B cell (primary cell): ENCODE measurements around the gene ADAMTS16. TPM values are rescaled to one million over a fixed set of nuclear protein-coding genes. Genes with fewer than 3 reads are reported as not detected.

ENCODE experiments used
- ATAC-seq: fragments of 200-7000 bp; cut with Tn5 transposase; one replicate; pipeline ENCODE4 v1.10.0; 2021; ENCODE audit warnings: low read depth, mild to moderate bottlenecking, moderate number of reproducible peaks, moderate library complexity
- CTCF ChIA-PET: fragments of 350-600 bp; sonication (Branson Sonifier 250); formaldehyde crosslinking; loops from one replicate; lab custom pipeline; 2021; ENCODE audit warnings: antibody characterized with exemption, inconsistent platforms; lab: Charles Lee
- POLR2A ChIA-PET: fragments of 350-600 bp; sonication (Branson Sonifier 250); formaldehyde crosslinking; loops from one replicate; lab custom pipeline; 2021; ENCODE audit warnings: antibody characterized with exemption; lab: Charles Lee
- DNase-seq: peaks from one replicate; pipeline ENCODE4 v3.0.0; 2013
- H2AFZ ChIP-seq: 2 replicates; pipeline ENCODE4 v1.6.1; 2012; ENCODE audit warnings: mild to moderate bottlenecking, low read depth, low read length; ENCODE audit not compliant: insufficient read depth, poor library complexity, severe bottlenecking
- H3K27ac ChIP-seq, 2 donors: 1 replicate in 1 of 2; 2 replicates in 1 of 2; pipeline ENCODE4 v1.5.1; 2012 to 2013; ENCODE audit warnings: low read length in 2 of 2, mild to moderate bottlenecking in 2 of 2, moderate library complexity in 1 of 2
- H3K27me3 ChIP-seq, 4 experiments: fragments of 200-600 bp in 1 of 4; sonication (generic) in 1 of 4; replicated peaks in 1 of 4; 1 replicate in 2 of 4; 2 replicates in 2 of 4; pipeline versions ENCODE4 v1.6.1 to v1.7.0; 2013 to 2016; ENCODE audit warnings: low read length in 3 of 4, mild to moderate bottlenecking in 2 of 4, mixed read lengths in 1 of 4, moderate library complexity in 1 of 4; ENCODE audit not compliant: insufficient read depth in 4 of 4, control insufficient read depth in 3 of 4; ENCODE audit errors: control extremely low read depth in 1 of 4
- H3K36me3 ChIP-seq, 2 experiments: replicated peaks in 1 of 2; 1 replicate in 1 of 2; 2 replicates in 1 of 2; pipeline versions ENCODE4 v1.6.1 to v1.7.1; 2013; ENCODE audit warnings: low read length in 1 of 2; ENCODE audit not compliant: insufficient read depth in 2 of 2, control insufficient read depth in 1 of 2; ENCODE audit errors: control extremely low read depth in 1 of 2, extremely low read depth in 1 of 2
- H3K4me1 ChIP-seq, 2 donors: fragments of 200-600 bp in 1 of 2; sonication (generic) in 1 of 2; 1 replicate in 1 of 2; 2 replicates in 1 of 2; pipeline versions ENCODE4 v1.5.1 to v1.6.1; 2013 to 2017; ENCODE audit warnings: low read length in 2 of 2; ENCODE audit not compliant: control insufficient read depth in 2 of 2, insufficient read depth in 2 of 2
- H3K4me2 ChIP-seq: replicated peaks from 2 replicates; pipeline ENCODE3; 2012; ENCODE audit warnings: mild to moderate bottlenecking, low read depth, low read length; ENCODE audit not compliant: poor library complexity, severe bottlenecking
- H3K4me3 ChIP-seq, 5 experiments: fragments of 200-600 bp in 1 of 5; sonication (generic) in 1 of 5; 1 replicate in 3 of 5; 2 replicates in 2 of 5; pipeline versions ENCODE4 v1.5.1 to v1.7.0; 2011 to 2016; ENCODE audit warnings: low read length in 4 of 5, mild to moderate bottlenecking in 4 of 5, low read depth in 2 of 5, control low read depth in 1 of 5, moderate library complexity in 1 of 5; ENCODE audit not compliant: insufficient read depth in 1 of 5; ENCODE audit errors: control extremely low read depth in 1 of 5, extremely low read depth in 1 of 5
- H3K79me2 ChIP-seq: fragments of 200-600 bp; sonication (generic); one replicate; pipeline ENCODE4 v1.6.0; 2016; ENCODE audit warnings: low read length; ENCODE audit not compliant: control insufficient read depth, insufficient read depth
- H3K9ac ChIP-seq: fragments of 200-600 bp; sonication (generic); 2 replicates; pipeline ENCODE4 v1.6.1; 2017; ENCODE audit warnings: mild to moderate bottlenecking, low read length, moderate library complexity
- H3K9me3 ChIP-seq, 3 donors: one replicate each; pipeline versions ENCODE4 v1.6.1 to v1.7.1; 2013; ENCODE audit warnings: low read length in 2 of 3; ENCODE audit not compliant: control insufficient read depth in 2 of 3, insufficient read depth in 1 of 3; ENCODE audit errors: control extremely low read depth in 1 of 3
- H4K20me1 ChIP-seq: 2 replicates; pipeline ENCODE4 v1.6.0; 2012; ENCODE audit warnings: mild to moderate bottlenecking, low read length; ENCODE audit not compliant: insufficient read depth, control insufficient read depth, poor library complexity, severe bottlenecking
- H3K27ac Mint-ChIP-seq: one replicate; pipeline ENCODE4 v1.8.0; 2021; ENCODE audit warnings: mixed read lengths
- H3K27me3 Mint-ChIP-seq: one replicate; pipeline ENCODE4 v1.8.0; 2021; ENCODE audit warnings: mixed read lengths
- H3K4me1 Mint-ChIP-seq: one replicate; pipeline ENCODE4 v1.8.0; 2021; ENCODE audit warnings: mixed read lengths
- H3K4me3 Mint-ChIP-seq: one replicate; pipeline ENCODE4 v1.8.0; 2021; ENCODE audit warnings: mixed read lengths
- H3K9me3 Mint-ChIP-seq: one replicate; pipeline ENCODE4 v1.8.0; 2022; ENCODE audit warnings: mixed read lengths; ENCODE audit not compliant: insufficient read depth
- CTCF ChIP-seq: fragments of 200-600 bp; IDR thresholded peaks from one replicate; pipeline ENCODE4 v1.8.0; 2022; ENCODE audit warnings: antibody characterized with exemption, mild to moderate bottlenecking
- EZH2 ChIP-seq: IDR thresholded peaks from 2 replicates; pipeline ENCODE4 v1.6.1; 2012; ENCODE audit warnings: borderline replicate concordance, low read depth, mild to moderate bottlenecking, moderate library complexity, low read length; ENCODE audit not compliant: insufficient read depth, poor library complexity, severe bottlenecking
- WGBS: methylation state at CpG from one replicate; pipeline ENCODE4 v1.1.5; 2013; ENCODE audit warnings: missing lambda C conversion rate; ENCODE audit not compliant: insufficient coverage; 5-methylcytosine and 5-hydroxymethylcytosine counted together
- intact Hi-C: fragments of 100-400 bp; cut with micrococcal nuclease; formaldehyde crosslinking; loops from one replicate; pipeline ENCODE4 v1.10.0; 2022
- polyA plus RNA-seq: library from polyadenylated mRNA; depleted of rRNA; stranded (reverse); fragments of >200 nt; gene quantifications from 2 replicates; pipeline ENCODE4 v1.2.3, GENCODE V29; 2012
- total RNA-seq, 2 donors: library from RNA; stranded (reverse); fragments of 120-200 nt in 1 of 2; gene quantifications; 1 replicate in 1 of 2; 2 replicates in 1 of 2; pipeline versions ENCODE4 v1.2.3 to v1.2.4, GENCODE V29; 2013 to 2022

ADAMTS16 gene
- total and polyA plus RNA-seq, 2 donors (not counting 1 experiment from before 2014, with no cell fraction given) = not detected

GRCh38 chr5:5217371-5217770, 77.2 kb downstream of the ADAMTS16 start:
- no peaks in the 10 kb centered on the region for H3K27me3 ChIP-seq
- no peak overlapping the region for H2AFZ ChIP-seq
- no peak for TF ChIP-seq CTCF
- no peak for TF ChIP-seq EZH2
- ChIA-PET POLR2A (no interaction called here), CTCF (no interaction called here)
- H3K9me3 Mint-ChIP-seq = peaks cover 4% of the 10 kb centered on the region
- H3K36me3 ChIP-seq = no peaks in the 10 kb centered on the region
- ATAC-seq (no peak), DNase-seq (no peak)
- H3K27ac Mint-ChIP-seq = no peak overlapping the region
- no peak overlapping the region for H3K27ac ChIP-seq
- H4K20me1 ChIP-seq = no peaks in the 10 kb centered on the region
- no peak overlapping the region for H3K4me3 Mint-ChIP-seq
- H3K27me3 Mint-ChIP-seq = no peaks in the 10 kb centered on the region
- H3K4me2 ChIP-seq = no peak overlapping the region
- no peaks in the 10 kb centered on the region for H3K79me2 ChIP-seq
- no peaks in the 10 kb centered on the region for H3K4me1 ChIP-seq
- no peaks in the 10 kb centered on the region for H3K4me1 Mint-ChIP-seq
- H3K4me3 ChIP-seq = no peak overlapping the region
- peaks cover 0 to 4% (median 0%) of the 10 kb centered on the region in 3 donors for H3K9me3 ChIP-seq
- 50% methylated on average over 1 of the region's 1 CpG for WGBS
- intact Hi-C loops = no loop called here
- H3K9ac ChIP-seq = no peak overlapping the region

GRCh38 chr5:5218396-5218795, 78.3 kb downstream of the ADAMTS16 start:
- Histone ChIP-seq H3K27ac (no peak overlapping the region), H3K4me2 (no peak overlapping the region), H3K27me3 (no peaks in the 10 kb centered on the region), H3K9ac (no peak overlapping the region), H3K36me3 (no peaks in the 10 kb centered on the region), H4K20me1 (no peaks in the 10 kb centered on the region), H3K4me3 (no peak overlapping the region), H3K4me1 (no peaks in the 10 kb centered on the region), H2AFZ (no peak overlapping the region), H3K9me3 (peaks cover 0 to 4% (median 0%) of the 10 kb centered on the region in 3 donors), H3K79me2 (no peaks in the 10 kb centered on the region)
- ChIA-PET CTCF (no interaction called here), POLR2A (no interaction called here)
- H3K4me3 Mint-ChIP-seq = no peak overlapping the region
- H3K27me3 Mint-ChIP-seq = no peaks in the 10 kb centered on the region
- TF ChIP-seq EZH2 (no peak), CTCF (no peak)
- H3K4me1 Mint-ChIP-seq = no peaks in the 10 kb centered on the region
- intact Hi-C loops = no loop called here
- ATAC-seq (no peak), DNase-seq (no peak)
- 80% methylated on average over 5 of the region's 5 CpGs for WGBS
- H3K9me3 Mint-ChIP-seq = peaks cover 4% of the 10 kb centered on the region
- H3K27ac Mint-ChIP-seq = no peak overlapping the region
